ENCODE results near the gene NLN. TPM values are rescaled to one million over a fixed set of nuclear protein-coding genes. Genes with fewer than 3 reads are reported as not detected.

Gene NLN
- total RNA-seq, 1 donor from 2014 or later: 4.7 TPM

- no peak overlapping the region for H3K4me3 ChIP-seq
- peaks cover under 1 to 25% of the 10 kb centered on the region in 2 donors for H3K36me3 ChIP-seq
- no peak overlapping the region for H3K27ac ChIP-seq
- intact Hi-C loops (cut with DNase I): no loop called here
- DNase-seq (ENCODE audit: low spot score in 2 of 2): no peak
- no peaks in the 10 kb centered on the region for H3K4me1 ChIP-seq
- H3K27me3 ChIP-seq: no peaks in the 10 kb centered on the region
- no peak for TF ChIP-seq CTCF (IDR thresholded peaks at IDR 0.05)
- H3K9me3 ChIP-seq: no peaks in the 10 kb centered on the region
These were observed 70.0 kb downstream of the NLN start for GRCh38 chr5:65791712-65792673.

GRCh38 chr5:65796269-65796668 lies 74.3 kb downstream of the NLN start:
- Histone ChIP-seq H3K9me3 (no peaks in the 10 kb centered on the region), H3K27me3 (no peaks in the 10 kb centered on the region), H3K4me1 (no peaks in the 10 kb centered on the region), H3K4me3 (no peak overlapping the region), H3K27ac (no peak overlapping the region), H3K36me3 (peaks cover 0 to 14% of the 10 kb centered on the region in 2 donors)
- TF ChIP-seq CTCF (IDR thresholded peaks at IDR 0.05): no peak
- no peak for DNase-seq (ENCODE audit: low spot score in 2 of 2)
- intact Hi-C loops (cut with DNase I): no loop called here

GRCh38 chr5:65796751-65797316 lies 74.8 kb downstream of the NLN start:
- Histone ChIP-seq H3K27me3 (no peaks in the 10 kb centered on the region), H3K4me3 (no peak overlapping the region), H3K36me3 (peaks cover 0 to 14% of the 10 kb centered on the region in 2 donors), H3K27ac (no peak overlapping the region), H3K9me3 (no peaks in the 10 kb centered on the region), H3K4me1 (no peaks in the 10 kb centered on the region)
- no peak for DNase-seq (ENCODE audit: low spot score in 2 of 2)
- no peak for TF ChIP-seq CTCF (IDR thresholded peaks at IDR 0.05)
- intact Hi-C loops (cut with DNase I): no loop called here

GRCh38 chr5:65797481-65797880 lies 75.5 kb downstream of the NLN start:
- no peak overlapping the region for H3K4me3 ChIP-seq
- TF ChIP-seq CTCF (IDR thresholded peaks at IDR 0.05): no peak
- H3K27ac ChIP-seq: no peak overlapping the region
- no peaks in the 10 kb centered on the region for H3K4me1 ChIP-seq
- no peaks in the 10 kb centered on the region for H3K9me3 ChIP-seq
- DNase-seq (ENCODE audit: low spot score in 2 of 2): no peak
- intact Hi-C loops (cut with DNase I): no loop called here
- H3K27me3 ChIP-seq: no peaks in the 10 kb centered on the region
- H3K36me3 ChIP-seq: peaks cover 0 to 14% of the 10 kb centered on the region in 2 donors

- no peaks in the 10 kb centered on the region for H3K9me3 ChIP-seq
- no peaks in the 10 kb centered on the region for H3K27me3 ChIP-seq
- H3K4me3 ChIP-seq: no peak overlapping the region
- H3K27ac ChIP-seq: no peak overlapping the region
- intact Hi-C loops (cut with DNase I): no loop called here
- no peak for DNase-seq (ENCODE audit: low spot score in 2 of 2)
- no peaks in the 10 kb centered on the region for H3K4me1 ChIP-seq
- TF ChIP-seq CTCF (IDR thresholded peaks at IDR 0.05): no peak
- H3K36me3 ChIP-seq: peaks cover 0 to 8% of the 10 kb centered on the region in 2 donors
These were observed 77.9 kb downstream of the NLN start for GRCh38 chr5:65799857-65800256.
